ENCODE data around the gene CYBA.

Gene CYBA

DNA sequence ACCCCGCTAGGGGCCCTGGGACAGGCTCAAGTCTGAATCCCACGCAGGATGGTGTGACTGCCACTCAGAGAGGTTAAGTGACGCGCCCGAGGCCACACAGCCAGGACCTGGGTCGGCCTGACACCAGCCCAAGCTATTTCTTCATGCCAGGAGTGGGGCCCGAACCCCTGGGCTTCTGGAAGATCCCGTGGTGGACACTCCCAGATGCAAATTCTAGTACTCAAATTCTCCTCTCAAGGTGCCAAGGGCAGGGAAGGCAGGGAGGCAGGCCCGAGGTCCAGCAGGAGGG lies 7.3 kb downstream of the CYBA start:
- no peak for DNase-seq

DNA sequence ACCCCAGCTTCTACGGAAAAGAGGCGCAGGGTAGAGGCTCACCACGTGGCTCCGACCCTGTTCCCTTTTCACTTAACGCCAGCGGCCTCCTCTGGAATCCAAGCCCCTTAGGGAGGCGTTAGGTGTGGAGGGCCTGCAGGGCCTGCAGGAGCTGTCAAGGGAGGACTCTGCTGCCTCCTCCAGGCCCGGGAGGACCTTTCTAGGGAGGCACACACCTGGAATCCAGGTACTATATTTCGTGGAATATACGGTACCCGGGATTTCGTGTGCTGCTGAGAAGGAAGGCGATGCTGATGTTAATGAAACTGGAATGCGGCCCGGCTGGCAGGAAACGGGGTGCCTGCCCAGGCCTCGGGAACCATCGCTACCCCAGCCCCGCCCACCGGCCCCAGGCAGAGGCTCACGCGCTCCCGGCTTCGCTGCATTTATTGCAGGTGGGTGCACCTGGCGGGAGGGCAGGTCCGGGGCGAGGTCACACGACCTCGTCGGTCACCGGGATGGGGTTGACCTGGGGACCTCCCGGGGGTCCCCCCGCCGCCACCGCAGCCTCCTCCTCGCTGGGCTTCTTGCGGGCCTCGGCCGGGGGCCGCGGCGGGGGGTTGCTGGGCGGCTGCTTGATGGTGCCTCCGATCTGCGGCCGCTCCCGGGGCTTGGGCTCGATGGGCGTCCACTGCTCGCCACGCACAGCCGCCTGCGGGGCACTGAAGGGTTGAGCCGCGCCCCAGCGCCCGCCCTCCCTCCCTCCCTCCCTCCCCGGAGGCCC lies 7.8 kb downstream of the CYBA start:
- DNase-seq = no peak

DNA sequence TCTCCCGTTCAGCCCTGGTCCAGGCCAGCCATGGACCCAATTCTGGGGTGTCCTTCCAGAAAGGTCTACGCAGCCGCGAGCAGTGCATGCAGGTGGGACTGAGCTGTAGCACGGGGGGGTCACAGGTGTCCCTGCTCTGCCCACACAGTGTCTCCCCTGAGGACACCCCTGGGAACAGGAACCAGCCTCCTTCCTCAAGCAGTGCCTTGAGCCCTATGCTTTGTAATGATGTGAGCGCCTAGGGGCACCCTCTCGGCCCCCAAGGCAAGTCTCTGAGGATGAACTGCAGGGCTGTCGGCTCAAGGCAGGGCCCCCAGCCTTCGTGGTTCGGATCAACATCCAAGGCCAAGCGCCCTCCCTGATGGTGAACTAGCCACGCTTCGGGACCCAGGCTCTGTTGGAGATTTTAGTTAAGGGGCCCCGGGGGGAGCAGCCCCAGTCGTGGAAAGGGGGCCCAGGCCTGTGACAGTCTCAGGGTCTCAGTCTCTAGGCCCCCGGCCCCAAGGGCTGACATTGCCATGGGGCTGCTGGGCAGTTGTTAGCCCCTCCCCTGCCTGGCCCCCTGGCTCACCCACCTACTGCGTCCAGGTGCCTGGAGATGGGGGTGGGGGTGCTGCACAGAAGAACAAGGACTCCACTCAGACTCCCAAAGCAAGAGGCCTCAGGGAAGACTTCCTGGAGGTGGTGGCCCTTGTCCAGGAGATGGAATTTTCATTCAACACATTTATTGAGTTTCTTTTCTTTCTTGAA lies 10.2 kb downstream of the CYBA start:
- DNase-seq = no peak

DNA sequence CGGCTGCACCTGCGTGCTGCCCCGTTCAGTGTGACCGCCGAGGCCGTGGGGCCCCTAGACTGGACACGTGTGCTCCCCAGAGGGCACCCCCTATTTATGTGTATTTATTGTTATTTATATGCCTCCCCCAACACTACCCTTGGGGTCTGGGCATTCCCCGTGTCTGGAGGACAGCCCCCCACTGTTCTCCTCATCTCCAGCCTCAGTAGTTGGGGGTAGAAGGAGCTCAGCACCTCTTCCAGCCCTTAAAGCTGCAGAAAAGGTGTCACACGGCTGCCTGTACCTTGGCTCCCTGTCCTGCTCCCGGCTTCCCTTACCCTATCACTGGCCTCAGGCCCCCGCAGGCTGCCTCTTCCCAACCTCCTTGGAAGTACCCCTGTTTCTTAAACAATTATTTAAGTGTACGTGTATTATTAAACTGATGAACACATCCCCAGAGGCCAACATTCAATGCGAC lies 10.8 kb downstream of the CYBA start:
- no peak for DNase-seq

DNA sequence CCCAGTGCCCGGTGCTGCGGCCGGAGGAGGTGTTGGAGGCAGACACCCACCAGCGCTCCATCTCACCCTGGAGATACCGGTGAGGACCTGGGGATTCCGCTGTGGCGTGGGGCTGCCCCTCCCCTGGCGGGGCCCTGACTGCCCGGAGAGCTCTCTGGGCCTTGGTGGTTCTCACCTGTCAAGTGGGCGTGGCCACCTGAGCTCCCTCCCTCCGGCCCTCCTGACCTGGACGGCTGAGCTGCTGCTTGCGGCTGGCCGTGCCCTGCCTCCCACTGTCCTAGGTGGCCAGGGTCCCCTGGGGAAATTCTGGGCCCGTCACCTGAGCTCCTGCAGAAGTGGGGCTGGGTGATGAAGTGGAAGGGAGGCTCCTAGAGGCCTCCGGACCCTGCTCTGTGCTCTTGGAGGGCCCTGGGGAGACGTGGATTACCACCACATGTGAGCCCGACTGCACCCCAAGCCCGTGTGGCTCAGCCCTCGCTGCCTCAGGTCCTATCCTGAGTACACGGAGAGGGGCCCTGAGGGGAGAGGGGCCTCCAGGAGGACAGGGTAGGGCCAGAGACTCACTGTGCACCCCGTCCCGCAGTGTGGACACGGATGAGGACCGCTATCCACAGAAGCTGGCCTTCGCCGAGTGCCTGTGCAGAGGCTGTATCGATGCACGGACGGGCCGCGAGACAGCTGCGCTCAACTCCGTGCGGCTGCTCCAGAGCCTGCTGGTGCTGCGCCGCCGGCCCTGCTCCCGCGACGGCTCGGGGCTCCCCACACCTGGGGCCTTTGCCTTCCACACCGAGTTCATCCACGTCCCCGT lies 11.4 kb downstream of the CYBA start:
- DNase-seq = no peak

DNA sequence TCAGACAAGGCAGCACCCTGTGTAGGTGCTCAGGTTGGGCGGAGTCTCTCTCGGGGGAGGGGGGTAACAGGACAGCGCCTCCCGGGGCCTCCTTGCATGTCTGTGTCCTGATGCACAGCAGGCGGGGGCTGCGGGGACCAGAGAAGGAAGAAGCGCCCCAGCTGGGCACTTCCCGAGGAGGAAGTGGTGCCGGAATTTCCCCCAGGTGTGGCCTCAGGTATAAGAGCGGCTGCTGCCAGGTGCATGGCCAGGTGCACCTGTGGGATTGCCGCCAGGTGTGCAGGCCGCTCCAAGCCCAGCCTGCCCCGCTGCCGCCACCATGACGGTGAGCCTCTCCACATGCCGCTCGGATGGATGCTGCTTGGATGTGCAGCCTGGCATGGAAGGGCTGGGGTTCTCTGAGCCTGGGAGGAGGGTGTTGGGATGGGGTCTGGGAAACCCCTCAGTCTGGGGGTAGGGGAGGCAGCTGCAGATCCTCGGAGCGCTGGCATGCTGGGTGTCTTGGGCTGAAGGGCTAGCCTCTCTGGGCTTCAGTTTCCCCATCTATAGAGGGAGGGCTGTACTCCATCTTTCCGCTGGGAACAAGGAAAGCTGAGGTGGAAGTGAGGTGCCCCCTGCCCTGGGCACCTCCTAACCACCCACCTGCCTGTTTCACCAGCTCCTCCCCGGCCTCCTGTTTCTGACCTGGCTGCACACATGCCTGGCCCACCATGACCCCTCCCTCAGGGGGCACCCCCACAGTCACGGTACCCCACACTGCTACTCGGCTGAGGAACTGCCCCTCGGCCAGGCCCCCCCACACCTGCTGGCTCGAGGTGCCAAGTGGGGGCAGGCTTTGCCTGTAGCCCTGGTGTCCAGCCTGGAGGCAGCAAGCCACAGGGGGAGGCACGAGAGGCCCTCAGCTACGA lies 12.3 kb downstream of the CYBA start, which contains the start of gene IL17C:
Gene IL17C (plus strand): TSS at position 250 of the 908 bp plus-strand sequence. CDS start 70 bp downstream, at position 320.
- DNase-seq = no peak

DNA sequence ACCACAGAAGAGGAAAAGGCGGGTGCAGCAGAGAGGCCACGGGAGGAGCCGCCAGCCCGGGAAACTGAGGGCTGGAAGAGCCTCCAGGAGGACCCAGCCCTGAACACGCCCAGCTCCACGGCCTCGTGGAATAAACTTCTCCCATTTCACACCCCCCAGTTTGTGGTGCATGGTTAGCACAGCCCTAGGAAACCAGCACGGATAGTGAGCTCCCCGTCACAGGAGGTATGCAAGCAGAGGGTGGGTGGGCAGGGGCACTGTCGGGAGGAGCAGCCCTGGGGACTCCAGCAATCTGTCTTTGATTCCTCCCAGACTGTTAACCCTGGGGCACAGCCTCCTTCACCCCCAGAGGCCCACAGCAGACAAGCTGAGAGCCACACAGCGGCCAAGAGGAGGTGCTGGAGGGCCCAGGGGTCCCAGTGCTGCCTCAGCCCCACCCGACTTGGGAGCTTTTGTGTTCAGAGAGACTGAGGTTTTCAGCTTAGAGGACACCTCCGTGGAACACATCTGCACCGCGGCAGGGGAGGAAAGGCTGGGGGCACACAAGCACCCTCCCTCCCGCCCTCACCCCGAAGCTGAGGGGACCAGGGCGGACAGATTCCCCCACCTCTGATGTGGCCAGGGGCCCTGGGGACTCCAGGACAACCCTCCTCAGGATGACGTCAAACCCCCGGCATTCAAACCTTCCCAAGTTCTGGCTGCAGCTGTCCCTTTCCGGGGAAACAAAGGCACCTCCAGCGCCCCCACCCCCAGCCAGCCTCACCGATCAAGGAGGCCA lies 14.2 kb downstream of the CYBA start:
- DNase-seq = no peak

DNA sequence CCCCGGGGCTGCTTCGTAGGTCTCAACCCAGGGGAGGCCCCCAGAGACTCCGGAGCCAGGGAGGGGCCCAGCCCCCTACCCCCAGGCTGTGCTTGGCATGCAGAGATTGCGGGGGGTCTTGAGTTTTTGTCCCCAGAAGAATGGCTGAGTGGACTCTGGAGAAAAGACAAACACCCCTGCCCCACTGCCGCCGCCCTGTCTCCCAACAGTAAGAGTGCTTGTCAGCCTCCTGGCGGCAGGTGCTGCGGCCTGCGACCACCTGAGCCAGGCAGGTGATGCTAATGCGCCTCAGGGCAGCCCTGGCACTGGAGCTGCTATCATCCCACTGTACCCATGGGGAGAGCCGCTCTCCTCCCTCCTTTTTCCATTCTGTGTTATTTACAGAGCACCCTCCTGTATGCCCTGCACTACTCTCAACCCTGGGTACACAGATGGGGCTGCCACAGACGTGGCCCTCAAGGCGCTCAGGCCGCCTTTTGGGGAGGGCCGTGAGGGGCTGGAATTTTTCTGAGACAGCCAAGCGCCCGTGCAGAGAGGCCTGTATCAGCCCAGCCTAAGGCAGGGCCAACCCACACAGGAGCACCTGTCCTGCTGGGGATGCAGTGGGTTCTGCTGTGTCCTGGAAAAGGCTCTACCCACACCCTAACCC lies 15.1 kb downstream of the CYBA start:
- no peak for DNase-seq

DNA sequence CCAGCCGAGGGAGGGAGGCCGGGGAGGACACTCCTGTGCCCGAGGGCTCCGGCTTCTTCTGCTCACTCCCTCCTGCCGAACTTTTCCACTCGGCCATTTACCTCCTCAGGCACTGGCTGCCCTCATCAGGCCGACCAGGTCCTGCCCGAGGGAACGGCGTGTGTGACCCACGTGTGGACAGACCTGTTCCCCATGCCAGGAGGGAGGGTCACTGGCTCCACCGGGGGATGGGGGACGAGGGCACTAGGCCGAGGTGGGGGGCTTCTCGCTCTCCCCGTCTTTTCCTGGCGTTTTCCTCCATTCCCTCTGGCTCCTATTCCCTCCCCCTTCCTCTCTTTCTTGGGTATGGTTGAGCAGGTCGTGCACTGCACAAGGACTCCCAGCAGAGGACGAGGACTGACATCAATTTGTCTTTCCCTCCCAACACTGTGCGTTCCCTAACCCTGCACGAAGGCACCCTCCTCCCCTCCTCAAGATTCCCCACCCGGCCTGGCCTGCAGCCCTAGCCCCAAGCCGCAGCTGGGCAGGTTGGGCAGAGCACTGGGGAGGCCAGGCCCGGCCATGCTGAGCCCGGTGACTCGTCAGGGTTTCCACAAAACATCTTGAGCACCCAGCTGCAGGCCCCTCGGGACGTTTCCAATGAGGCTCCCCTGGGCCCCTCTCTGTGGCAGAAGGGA lies 15.7 kb downstream of the CYBA start:
- no peak for DNase-seq

DNA sequence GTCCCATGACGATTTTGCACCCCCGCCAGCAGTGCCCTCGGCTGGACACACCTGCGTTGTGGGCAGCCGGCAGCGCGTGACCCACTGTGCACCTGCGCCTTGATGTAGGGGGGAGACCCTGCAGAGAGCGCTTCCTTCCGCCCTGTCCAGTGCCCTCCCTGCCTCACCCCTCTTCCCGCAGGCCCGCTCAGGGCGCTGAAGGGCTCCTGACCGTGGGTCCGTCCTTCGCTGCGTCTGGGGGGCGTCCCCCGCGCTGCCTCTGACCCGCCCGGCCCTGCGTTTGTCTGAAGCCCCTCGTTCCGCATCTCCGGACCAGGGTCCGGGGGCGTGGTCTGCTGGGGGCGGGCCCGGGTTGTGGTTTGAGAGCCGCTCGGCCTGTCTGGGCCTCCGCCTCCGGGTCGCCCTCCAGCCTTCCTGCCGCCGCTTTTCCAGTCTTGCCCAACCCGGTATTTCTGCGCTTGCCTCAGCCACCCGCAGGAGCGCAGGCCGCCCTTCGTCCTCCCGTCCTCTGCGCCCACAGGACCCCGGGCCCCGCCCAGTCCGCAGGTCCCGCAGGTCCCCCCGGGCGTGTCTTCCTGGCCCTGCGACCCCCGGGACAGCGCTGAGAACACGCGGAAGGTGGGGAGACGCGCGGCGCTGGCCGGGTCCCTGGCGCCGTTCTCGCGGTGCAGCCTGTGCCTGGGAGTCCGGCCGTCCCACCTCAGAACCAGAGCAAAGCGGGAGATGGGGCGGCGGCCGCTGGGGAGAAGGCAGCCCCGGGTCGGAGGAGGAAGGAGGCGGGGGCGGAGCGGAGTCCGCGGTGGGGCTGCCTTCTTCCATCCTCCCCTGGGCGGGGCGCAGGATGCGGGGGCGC lies 16.5 kb downstream of the CYBA start:
- no peak for DNase-seq

DNA sequence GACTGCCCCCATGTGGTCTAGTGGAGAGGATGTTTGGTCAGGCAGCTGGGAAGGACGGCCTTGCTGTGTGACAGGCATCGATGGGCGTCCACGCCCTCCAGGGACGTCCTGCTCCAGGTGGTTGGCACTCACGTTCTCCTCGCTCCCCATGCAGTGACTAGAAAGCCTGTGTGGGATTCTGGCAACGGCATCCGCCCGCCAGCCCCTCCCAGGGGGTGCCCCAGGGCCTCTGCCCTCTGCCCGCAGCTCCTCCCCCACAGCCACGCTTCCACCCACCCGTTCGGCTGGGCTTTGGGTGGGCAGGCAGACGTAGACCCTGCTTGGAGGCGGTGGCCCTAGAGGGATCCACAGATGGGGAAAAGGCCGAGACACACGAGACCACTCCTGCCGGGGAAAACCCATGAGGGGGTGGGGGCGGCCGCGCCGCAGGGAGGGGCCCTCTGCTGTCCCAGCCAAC lies 17.1 kb downstream of the CYBA start:
- DNase-seq = peak in 1 of 2 experiments; percentile 22

DNA sequence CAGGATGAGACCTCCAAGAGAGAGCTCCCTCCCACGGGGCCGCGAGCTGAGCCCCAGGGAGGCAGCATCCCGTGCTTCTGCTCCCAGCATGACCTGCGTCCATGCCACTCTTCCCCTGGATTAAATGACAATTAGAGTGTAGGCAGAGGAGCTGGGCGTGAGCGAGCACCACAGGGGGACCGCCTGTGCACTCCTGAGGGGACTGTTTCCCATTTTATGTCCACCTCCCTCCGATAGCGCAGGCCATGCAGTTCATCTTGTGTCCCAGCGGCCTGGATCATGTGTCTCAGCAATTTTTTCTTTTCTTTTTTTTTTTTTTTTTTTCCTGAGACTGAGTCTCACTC lies 18.3 kb downstream of the CYBA start:
- DNase-seq = no peak

DNA sequence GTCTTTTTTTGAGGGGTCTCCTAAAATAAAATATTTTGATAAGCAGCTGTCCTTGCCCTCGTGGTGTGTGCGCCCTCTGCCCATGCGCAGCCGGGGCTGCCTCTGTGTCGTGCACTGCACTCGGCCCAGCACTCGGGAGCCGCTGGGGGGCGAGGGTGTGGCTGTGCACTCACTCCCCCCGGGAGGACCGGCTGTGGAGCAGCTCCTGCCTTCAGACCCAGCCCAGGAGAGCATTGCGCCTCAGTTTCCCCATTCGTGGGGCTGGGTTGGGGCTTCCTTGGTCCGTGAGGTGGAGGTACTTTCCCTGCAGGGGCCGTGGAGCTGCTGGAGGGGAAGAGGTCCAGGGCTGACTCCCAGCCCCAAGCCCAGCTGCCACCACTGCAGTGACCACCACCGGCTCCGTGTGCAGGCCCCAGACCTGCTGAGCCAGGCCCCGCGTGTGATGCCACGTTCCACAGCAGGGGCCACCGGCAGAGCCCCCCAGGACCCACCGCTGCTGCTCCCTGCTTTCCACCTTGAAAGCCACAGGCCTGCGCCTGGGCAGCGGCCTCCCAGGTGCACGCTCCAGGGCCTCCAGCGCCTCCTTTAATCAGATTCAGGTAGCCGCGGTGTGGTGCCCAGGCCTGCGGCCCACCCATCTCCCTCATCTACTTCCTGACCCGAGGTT lies 18.8 kb downstream of the CYBA start:
- no peak for DNase-seq

DNA sequence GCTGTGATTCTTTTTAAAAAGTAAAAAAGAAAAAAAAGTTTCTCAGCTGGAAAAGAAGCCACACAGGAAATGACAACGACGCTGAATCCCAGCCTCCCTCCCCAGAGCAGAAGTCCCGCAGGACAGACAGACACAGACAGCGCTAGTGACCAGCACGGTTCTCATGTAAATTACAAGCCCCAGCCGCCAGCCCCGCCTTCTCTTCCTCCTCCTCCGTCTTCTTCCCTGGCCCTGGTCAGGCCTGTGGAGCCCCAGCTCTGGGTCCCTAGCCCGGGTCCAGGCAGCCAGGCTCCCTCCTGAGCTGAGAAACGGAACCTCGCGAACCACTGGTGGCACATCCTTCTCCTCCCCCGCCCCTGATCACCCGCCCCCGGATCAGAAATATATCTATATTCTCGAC lies 19.5 kb downstream of the CYBA start:
- DNase-seq = no peak

DNA sequence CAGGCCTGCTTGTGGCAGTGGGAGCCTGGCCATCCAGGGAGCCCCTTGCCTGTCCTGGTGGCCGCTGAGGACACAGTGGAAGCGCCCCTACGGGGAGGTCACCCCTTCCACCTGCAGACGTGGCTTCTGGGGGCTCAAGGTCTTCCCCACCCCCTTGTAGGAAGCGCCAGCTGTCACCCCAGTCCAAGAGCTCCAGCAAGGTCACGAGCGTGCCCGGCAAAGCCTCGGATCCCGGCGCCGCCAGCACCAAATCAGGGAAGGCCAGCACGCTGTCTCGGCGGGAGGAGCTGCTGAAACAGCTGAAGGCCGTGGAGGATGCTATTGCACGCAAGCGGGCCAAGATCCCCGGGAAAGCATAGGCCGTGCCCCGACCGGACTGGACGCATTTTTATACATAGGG lies 19.9 kb downstream of the CYBA start:
- no peak for DNase-seq

DNA sequence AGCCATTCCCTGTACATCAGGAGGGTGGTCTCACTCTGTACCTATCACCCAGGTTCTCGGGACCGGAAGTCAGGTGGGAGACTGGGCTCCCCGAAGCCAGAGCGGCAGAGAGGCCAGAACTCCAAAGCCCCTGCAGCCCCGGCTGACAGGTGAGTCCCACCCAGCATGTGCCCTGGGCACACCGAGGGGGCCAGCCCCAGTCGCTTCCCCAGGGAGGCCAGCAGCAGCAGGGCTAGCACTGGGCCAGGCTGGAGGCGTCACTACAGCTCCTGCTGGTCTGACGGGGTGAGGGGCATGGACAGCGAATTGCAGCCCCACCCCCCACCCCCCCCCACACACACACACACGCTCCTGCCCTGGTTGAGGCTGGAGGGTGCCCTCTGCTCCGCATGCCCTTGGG lies 20.4 kb downstream of the CYBA start:
- DNase-seq = no peak

DNA sequence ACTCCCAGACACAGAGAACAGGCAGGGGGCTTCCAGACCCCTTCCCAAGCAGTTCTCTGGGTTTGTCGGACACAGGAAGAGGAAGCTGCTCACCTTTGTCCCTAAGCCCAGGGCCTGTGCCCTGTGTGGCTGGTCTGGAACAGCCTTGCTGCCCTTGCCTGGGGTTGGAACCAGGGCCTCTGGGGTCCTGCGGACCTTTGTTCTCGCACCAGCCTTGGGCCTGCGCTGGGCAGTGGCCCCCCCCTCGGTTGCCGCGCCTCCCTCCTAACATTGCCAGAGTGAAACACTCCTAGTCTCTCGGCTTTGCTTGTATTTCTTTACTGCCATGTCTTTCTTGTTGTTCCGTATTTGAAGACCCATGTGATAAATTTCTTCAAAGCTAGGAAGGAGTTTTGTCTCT lies 21.0 kb downstream of the CYBA start:
- DNase-seq = no peak

DNA sequence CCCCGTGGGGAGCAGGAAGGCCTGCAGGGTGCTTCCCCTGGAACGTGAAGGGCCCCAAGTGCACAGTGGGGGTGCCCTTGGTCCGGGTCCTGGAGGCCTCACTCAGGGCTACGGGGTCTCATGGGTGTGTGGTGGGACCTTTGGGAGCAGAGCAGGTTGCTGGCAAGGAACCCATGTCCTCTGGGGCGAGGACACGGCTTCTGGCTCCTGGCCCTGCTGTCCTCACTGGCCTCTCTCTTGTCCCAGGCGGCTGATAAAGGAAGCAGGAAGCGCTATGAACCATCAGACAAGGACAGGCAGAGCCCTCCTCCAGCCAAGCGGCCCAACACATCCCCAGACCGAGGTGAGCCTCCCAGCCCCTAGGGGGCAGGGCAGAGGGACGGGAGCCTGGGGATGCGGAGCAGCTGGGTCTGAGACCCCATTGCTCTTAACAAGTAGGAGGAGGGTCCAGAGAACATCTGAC lies 22.3 kb downstream of the CYBA start:
- peak; percentile 26 to 68 for DNase-seq

All from NCI-H524 (cell line).